HG02981 (cell line): ENCODE data around the gene SORCS2.

ENCODE experiments used
- ATAC-seq: cut with Tn5 transposase; IDR thresholded peaks from one replicate; pipeline ENCODE4 v1.9.1; 2021; ENCODE audit warnings: mild to moderate bottlenecking, moderate library complexity; ENCODE audit not compliant: unreplicated experiment

SORCS2 gene

GRCh38 chr4:7486101-7486500 lies 293.8 kb downstream of the SORCS2 start:
- no peak for ATAC-seq

GRCh38 chr4:7487502-7487901 lies 295.2 kb downstream of the SORCS2 start:
- no peak for ATAC-seq

- no peak for ATAC-seq
Measured at GRCh38 chr4:7487998-7488671, 295.8 kb downstream of the SORCS2 start.

- ATAC-seq = no peak
Measured at GRCh38 chr4:7491915-7492314, 299.6 kb downstream of the SORCS2 start.

- no peak for ATAC-seq
Measured at GRCh38 chr4:7498446-7499200, 306.3 kb downstream of the SORCS2 start.

- no peak for ATAC-seq
Measured at GRCh38 chr4:7499661-7500060, 307.3 kb downstream of the SORCS2 start.

- no peak for ATAC-seq
Measured at GRCh38 chr4:7500404-7500803, 308.1 kb downstream of the SORCS2 start.

GRCh38 chr4:7501314-7501713 lies 309.0 kb downstream of the SORCS2 start:
- no peak for ATAC-seq

- no peak for ATAC-seq
Measured at GRCh38 chr4:7501873-7502272, 309.5 kb downstream of the SORCS2 start.

- no peak for ATAC-seq
Measured at GRCh38 chr4:7503559-7504249, 311.4 kb downstream of the SORCS2 start.

- no peak for ATAC-seq
Measured at GRCh38 chr4:7505116-7505900, 313.0 kb downstream of the SORCS2 start.

- ATAC-seq = no peak
Measured at GRCh38 chr4:7506119-7506518, 313.8 kb downstream of the SORCS2 start.

- ATAC-seq = no peak
Measured at GRCh38 chr4:7506572-7506971, 314.2 kb downstream of the SORCS2 start.

- ATAC-seq = no peak
Measured at GRCh38 chr4:7507381-7507780, 315.0 kb downstream of the SORCS2 start.

- no peak for ATAC-seq
Measured at GRCh38 chr4:7510066-7510465, 317.7 kb downstream of the SORCS2 start.

GRCh38 chr4:7510538-7510937 lies 318.2 kb downstream of the SORCS2 start:
- no peak for ATAC-seq

GRCh38 chr4:7511525-7511924 lies 319.2 kb downstream of the SORCS2 start:
- ATAC-seq = no peak

- ATAC-seq = no peak
Measured at GRCh38 chr4:7512428-7512827, 320.1 kb downstream of the SORCS2 start.

GRCh38 chr4:7512946-7513345 lies 320.6 kb downstream of the SORCS2 start:
- ATAC-seq = no peak

- ATAC-seq = no peak
Measured at GRCh38 chr4:7513671-7514070, 321.3 kb downstream of the SORCS2 start.

- ATAC-seq = no peak
Measured at GRCh38 chr4:7514281-7514680, 321.9 kb downstream of the SORCS2 start.
